Cardiac fibroblast (primary cell): Measurements from ENCODE around the gene PJA2.

ENCODE experiments used
- DNase-seq, 2 donors: peaks; one replicate each; pipeline versions ENCODE4 v3.0.0 to v3.0.0-alpha.2; 2010; ENCODE audit warnings: low read depth in 2 of 2
- H3K4me3 ChIP-seq, 2 donors: replicated peaks in 1 of 2; 1 replicate in 1 of 2; 2 replicates in 1 of 2; pipeline ENCODE4 v1.5.1; 2011; ENCODE audit warnings: low read depth in 2 of 2, low read length in 2 of 2, mild to moderate bottlenecking in 2 of 2, moderate library complexity in 1 of 2
- CTCF ChIP-seq: IDR thresholded peaks from one replicate; pipeline ENCODE4 v1.5.1; 2011; ENCODE audit warnings: low read depth, mild to moderate bottlenecking, low read length, inconsistent platforms

The PJA2 gene

GRCh38 chr5:109315245-109315644 is 94.5 kb downstream of the PJA2 start:
- H3K4me3 ChIP-seq: no peak overlapping the region
- DNase-seq: peak in 1 of 2 donors; percentile 22
- no peak for TF ChIP-seq CTCF

GRCh38 chr5:109313127-109313526 is 96.6 kb downstream of the PJA2 start:
- DNase-seq: no peak
- H3K4me3 ChIP-seq: no peak overlapping the region
- no peak for TF ChIP-seq CTCF

- TF ChIP-seq CTCF: no peak
- no peak for DNase-seq
These were observed 97.1 kb downstream of the PJA2 start for GRCh38 chr5:109312695-109313094.

GRCh38 chr5:109310315-109310714 is 99.5 kb downstream of the PJA2 start:
- no peak for DNase-seq
- TF ChIP-seq CTCF: no peak
- H3K4me3 ChIP-seq: no peak overlapping the region

More at GRCh38 chr5:109312695-109313094, 97.1 kb downstream of the PJA2 start:
- no peak overlapping the region for H3K4me3 ChIP-seq

GRCh38 chr5:109309326-109310063 is 100.3 kb downstream of the PJA2 start:
- TF ChIP-seq CTCF: no peak
- no peak overlapping the region for H3K4me3 ChIP-seq
- no peak for DNase-seq

GRCh38 chr5:109307951-109308350 is 101.8 kb downstream of the PJA2 start:
- no peak for TF ChIP-seq CTCF
- no peak for DNase-seq
- no peak overlapping the region for H3K4me3 ChIP-seq

- no peak for DNase-seq
- TF ChIP-seq CTCF: no peak
- H3K4me3 ChIP-seq: no peak overlapping the region
These were observed 102.3 kb downstream of the PJA2 start for GRCh38 chr5:109307456-109307855.
